NCI-H1092 treated with DMSO at 0.1 percent for 48 hours (cell line): Measurements from ENCODE around the gene CDK5R2.
A peak's percentile ranks its signal among the peaks of the same experiment; 100 is the strongest.

Source experiments
- DNase-seq: peaks from one replicate; lab custom pipeline; 2025; lab: John Stamatoyannopoulos, UW

The CDK5R2 gene

DNA sequence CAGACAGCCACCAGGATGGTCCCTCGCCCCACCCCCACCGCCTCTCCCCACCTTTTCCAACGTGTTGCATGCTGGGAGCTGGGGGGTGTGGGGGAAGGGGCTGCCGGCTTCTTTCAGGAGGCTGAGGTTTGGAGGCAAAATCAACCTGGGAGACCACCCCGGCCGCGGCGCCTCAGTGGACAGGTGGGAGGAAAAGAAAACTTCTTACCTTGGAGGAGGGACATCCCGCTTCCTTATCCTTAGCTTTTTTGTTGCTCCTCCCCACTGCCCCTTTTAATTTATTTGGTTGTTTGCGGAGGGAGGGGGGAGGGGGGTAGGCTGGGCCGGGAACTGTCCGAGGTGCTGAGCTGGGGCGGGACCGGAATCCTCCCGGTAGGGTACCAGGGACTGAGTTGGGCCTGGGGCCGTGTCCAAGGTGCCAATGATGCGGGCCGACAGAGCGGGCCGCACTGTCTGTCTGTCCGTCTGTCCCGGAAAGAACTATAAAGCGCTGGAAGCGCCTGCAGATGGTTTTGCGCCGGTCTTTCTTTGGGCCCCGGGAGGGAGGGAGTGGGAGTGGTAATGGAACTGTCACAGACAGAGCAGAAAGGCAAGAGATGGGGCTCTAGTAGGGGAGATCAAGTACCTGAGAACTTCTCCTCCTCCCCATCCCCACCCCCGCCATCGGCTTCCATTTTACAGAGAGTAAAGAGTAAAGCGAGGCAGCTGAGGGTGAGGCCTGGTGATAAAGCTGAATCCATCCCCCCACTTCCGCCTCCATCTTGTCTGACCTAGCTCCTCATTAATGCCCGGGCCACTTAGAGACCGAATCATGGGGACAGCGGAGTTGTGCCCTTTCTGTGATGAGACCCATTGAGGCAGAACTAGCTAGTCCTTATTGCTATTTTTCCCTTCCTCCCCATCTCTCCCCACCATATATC is 2.4 kb downstream of the CDK5R2 start:
- DNase-seq: peak; percentile 46

DNA sequence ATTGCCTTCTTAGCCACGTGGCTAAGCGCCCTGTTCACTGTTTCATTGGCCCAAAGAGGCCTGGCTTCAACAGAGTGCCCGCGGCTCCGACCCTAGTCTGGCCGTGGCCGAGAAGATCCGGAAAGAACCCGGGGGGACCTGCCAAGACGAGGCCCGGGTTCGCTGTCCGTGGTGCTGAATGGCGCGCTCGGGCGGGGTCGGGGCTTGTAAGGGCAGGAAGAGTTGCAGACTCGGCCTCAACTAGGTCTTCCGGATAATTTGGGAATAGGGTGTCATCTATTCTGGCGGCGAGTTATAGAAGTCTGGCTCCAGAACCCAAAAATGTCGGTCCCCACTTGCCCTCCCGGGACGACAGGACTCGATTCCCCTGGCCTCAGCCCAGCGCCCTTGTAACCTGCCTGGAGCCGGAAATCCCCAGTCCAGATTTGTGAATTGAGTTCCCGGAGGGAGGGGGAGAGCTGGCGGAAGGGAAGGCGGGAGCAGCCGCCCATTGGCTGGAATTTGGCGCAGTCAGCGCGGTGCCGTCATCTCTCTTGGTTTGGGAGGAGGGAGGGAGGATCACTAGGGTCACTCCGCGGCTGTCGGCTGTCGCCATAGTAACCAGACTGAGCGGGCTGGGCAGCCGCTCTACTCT is 3.5 kb downstream of the CDK5R2 start:
- peak; percentile 94 for DNase-seq

DNA sequence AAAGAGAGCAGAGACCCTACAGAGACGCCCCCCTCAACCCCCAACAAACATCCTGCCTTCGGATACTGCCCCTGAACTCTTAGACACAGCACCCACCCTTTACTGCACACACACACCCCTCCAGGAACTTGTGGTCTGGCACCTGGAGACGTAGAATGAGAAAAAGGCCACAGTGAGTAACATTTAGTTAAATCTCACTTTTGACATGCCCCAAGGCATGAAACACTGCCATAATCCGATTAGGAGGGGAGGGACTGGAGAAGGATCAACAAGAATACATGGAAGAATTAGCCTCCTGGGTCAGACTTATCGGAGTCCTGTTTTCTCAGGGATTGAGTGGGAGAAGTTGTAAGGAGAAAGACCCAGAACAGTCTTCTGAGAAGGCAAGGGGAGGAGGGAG is 4.1 kb downstream of the CDK5R2 start:
- no peak for DNase-seq

DNA sequence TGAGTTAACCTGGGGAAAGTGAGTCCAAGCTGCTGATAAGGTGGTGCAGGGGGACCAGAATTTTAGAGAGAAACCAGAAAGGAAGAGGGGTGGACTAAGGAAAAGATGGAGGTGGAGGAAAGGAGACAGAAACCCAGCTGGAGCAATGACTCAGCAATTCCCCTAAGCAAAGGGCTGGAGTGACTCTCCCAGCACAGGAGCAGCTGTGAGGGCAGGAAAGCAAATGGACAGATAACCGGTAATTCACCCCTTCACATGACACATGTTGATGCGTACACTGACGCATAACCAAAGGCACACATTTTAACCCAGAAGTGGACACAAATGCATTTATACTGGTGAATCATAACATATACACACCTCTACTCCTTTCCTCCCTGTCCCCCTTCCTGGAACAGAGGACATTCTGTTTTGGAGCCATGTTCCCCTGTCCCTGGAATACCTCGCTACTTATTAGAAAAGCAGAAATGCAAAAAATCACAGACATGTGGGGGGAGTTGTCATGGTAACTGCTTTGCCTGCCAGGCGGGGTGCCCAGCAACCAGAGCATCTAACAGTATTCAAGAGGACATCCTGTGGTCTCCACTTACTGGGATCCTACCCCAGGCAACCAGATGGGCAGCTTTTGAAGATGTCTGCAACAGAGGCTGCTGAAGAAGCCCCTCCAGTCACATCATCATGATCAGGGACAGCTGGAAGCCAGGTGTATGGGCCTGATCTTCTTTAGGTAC is 4.7 kb downstream of the CDK5R2 start:
- peak; percentile 36 for DNase-seq

DNA sequence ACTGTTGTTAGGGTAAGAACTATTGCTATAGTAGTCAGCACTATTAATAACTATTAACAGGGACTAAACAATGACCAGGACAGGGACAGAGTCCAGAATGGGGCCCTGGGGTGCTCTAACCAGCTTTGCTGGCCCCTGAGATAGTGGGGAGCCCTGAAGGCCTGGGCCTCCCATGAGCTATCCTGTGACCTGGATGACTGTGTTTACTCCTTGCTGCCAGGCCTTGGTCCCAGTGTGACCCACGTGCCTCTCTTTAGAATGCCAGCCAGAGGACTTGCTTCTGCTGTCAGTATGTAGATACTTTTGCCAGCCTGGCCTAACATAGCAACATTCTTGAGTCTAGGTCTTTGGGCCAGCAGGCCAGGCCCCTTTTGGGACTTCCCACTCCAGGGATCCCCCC is 11.4 kb downstream of the CDK5R2 start:
- no peak for DNase-seq

DNA sequence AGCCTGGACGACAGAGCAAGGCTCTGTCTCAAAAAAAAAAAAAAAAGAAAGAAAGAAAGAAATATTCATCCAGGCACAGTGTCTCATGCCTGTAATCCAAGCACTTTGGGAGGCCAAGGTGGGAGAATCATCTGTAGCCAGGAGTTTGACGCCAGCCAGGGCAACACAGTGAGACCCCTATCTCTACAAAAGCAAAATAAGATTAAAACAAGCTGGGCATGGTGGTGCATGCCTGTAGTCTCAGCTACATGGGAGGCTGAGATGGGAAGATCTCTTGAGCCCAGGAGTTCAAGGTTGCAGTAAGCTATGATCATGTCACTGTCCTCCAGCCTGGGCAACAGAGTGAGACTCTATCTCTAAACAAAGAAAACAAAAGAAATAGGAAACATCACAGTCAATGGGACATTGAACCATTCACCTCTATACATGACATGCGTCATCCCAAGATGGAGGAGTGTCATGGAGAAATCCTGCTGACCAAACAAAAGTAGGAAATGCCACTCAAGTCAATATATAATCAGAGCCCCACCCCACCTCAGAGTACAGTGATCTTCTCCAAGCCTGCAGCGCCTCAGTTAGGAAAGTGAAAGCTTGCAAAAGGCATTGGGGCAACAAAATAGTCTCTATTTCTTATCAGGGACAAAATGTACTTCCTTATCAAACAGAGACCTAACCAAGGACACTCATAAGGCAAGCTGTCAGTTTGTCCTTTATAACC is 15.8 kb downstream of the CDK5R2 start:
- no peak for DNase-seq

DNA sequence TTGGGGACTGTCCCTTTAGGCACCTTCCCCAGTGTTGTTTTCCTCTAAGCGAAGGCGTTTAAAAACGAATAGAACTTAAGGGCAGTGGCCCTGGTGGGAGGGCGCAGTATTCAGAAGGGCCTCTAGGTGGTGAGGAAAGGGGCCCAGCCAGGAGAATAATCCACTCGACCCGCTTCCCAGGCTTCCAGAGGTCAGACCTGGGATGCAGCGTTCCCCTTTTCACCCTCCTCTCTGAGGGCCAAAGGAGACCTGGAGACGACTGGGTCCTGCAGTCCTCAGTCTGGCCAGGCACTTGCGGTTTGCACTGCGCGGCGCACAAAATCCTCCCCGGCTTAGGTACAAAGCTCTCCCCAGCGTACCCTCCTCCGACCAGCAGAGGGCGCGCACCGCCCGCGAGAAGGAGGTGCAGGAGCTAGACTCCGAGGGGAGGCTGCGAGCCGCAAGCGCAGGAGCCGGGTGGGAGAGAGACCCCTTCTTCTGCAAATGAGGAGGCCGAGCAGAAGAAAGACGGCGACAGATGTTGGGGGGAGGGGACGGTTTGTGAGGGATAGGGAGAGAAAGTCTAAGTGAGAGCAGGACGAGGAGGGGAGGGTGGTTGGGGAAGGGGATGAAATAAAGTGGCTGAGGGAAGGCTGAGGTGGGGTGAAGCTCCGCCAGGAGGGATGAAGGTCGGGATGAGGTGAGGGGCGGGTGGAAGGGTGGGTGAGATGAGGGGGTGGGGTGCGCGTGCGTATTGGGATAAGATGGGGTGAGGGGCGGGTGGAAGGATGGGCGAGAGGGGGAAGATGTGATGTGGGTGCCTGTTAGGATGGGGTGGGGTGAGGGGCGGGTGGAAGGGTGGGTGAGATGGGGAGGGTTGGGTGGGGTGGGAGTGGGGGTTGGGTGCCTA is 20.6 kb downstream of the CDK5R2 start:
- peak; percentile 74 for DNase-seq

DNA sequence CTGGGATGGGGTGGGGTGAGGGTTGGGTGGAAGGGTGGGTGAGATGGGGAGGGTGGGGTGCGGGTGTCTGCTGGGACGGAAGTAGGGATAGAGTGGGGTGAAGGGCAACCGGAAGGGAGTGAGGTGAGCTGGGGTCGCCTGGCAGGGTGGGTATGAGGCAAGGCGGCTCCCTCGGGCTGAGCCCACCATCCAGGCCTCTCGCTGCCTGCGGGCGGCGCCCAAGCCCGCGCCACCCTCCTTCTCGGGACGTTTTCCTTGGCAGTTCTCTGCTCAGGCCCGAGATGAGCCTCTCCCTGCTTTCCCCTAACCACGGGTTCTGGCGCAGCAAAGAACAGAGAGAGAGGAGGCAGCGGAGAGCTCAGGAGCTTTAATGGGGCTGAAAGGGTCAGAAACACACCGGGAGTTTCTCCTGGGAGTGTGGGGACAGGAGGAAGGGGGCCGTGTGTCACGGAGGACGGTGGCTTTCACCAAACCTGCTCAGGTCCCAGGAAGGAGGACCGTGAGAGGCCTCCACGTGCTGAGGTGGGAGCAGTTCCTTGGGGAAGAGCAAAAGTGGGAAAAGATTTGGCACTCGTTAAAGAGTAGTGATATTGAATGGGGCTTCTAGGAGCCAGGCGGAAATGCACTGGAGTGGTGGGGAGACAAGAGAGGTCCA is 21.4 kb downstream of the CDK5R2 start:
- DNase-seq: no peak

DNA sequence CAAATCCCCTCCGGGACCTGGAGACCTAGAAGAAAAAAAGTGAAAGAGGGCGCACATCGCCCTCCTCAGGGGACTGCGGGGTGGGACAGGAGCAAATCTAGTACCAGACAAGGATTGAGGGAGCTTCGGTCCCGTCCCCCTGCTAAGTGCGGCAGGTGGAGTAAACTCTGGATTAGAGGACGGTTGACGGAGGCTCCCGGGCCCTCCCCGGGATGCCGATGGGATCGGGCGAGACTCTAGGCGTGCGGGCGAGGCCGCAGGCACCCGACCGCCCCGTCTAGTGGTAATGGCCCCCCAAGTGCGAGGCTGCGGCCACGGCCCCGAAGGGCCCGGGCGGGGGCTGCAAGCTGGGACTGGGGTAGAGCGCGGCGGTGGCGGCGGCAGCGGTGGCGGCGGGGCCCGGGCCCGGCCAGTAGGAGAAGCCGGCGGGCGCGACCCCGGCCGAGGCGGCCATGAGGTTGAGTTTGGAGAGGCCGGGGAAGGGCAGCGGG is 22.0 kb downstream of the CDK5R2 start:
- DNase-seq: no peak

DNA sequence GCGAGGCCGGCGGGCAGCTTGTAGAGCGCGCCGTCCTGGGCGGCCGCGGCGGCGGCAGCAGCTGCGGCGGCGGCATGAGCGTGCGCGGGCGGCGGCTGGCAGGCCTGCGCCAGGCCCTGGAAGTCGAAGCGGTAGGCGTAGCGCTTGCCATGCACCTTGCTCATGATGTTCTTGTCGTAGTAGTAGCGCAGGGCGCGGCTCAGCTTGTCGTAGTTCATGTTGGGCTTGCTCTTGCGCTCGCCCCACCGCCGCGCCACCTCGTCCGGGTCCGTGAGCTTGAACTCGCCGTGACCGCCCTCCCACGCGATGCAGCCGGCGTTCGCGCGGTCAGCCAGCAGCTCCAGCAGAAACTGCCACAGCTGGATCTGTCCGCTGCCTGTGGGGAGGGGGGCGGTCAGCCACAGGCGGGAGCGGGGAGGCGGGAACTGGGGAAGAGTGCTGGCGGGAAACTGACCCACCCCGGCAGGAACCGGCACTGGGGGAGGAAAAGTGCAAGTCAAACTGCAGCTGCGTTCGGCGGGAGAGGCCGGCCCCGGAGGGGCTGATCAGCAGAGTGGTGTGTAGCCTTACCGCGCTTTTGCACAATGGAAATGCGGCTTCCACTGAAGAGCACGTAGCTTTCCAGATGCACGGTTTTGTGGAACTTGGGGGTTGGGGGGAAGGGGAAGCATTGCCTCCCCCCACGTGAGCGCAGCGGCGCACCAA is 22.6 kb downstream of the CDK5R2 start:
- DNase-seq: peak; percentile 20

DNA sequence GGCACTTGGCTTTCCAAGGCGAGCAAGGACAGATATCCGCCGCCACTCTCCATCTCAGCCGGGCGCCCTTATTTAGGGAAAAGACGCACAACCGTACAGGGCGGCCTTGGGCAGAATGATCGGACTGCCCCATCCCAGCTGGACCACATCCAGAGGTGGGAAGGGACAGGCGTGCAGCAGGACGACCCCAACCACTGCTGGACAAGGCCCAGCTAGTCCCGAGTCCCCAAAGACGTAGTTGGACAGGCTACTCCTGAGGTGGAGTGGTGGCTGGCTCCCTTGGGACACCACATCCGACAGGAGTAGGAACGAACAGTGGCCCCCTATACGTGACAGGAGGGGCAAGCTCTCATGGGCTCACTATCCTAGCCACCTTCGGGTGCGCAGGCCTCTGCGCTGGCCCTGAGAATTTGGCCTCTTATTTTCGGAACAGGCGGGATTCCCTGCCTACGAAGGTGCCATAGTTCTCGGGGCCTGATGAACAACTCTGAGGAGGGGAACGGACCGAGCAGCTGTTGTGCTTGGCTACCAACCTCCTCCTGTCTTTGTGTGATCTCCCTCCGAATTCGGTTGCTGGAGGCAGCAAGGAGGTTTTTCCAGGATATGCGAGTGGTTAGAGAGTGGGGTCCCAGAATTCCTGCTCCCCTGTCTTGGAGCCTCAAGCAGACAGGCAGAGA is 23.3 kb downstream of the CDK5R2 start:
- no peak for DNase-seq

DNA sequence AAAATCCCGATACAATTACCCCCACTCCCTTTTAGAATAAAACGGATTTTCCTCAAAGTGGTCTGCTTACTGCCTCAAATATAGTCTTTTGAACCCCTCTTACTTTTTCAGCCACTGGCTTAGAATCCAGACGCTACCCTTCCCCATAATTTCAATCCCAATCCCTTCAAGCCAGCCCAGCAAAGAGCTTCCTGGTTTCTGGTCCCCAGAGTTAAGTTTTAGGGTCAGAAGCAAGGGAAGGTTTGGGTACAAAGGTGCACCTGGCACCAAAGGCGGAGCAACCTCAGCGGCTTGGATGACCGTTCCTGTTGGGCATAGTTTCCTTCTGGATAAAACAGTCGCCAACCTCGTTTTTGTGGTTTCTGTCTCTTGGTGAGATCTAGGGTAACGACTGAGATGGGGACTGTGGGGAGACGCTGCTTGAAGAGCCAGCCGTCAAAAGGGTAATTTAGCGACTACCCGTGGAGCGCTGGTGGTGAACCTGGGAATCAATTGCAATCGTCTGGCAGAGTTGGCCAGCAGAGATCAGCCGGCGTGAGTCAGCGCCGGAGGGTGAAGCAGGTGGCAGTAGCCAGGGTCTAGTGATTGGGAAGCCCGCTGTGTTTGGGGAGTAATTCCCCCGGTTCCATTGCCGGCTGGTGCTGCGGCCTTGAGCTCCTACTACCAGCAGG is 23.9 kb downstream of the CDK5R2 start:
- DNase-seq: no peak

DNA sequence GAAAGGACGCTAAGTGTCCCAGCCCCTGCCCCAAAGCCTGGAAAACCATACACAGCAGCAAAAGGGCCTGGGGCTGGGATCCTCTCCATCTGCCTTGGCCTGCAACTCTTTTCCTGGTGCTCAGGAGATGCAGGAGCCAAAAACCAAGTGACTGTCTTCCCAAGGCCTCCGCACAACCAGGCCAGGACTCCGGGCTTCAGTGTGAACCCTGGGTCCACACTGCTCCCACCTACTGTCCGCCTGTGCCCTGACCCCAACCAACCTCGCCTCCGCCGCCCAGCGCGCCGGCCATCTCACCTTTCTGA is 24.4 kb downstream of the CDK5R2 start:
- DNase-seq: no peak

DNA sequence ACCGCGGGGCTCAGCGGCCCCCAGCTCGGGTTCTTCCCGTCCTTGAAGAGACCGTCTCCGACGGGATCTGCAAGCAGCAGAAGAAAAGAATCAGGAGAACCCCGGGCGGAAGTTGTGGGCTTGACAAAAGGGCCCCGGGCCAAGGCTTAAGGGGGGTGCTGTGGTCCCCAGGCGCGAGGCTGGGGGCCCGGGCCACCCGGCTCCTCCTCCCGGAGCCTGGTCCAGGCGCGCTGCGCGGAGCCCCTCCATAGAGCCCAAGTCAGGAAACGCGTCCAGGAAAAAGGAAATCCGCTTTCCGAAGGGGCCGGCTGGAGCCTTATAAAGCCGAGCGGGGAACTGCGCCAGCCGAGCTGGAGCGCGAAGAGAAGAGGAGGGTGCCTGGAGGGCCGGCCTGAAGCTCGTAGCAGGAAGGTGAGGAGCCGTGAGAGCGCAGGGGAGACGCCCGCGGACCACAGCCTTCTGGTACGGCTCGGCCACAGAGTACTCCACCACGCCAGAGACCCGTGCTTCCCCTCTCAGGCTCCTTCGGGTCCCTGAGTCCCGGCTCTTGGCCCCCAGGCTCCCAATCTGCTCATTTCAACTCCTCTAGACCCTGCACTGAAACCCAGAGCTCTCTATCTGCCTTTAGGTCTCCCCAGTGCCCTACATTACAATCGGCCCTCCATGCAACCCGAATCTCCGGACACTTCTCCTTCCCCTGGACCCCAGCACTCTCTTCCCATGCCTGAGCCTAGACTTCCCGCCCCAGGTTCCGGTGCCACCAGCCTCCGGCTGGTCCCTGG is 25.0 kb downstream of the CDK5R2 start:
- peak; percentile 18 for DNase-seq

DNA sequence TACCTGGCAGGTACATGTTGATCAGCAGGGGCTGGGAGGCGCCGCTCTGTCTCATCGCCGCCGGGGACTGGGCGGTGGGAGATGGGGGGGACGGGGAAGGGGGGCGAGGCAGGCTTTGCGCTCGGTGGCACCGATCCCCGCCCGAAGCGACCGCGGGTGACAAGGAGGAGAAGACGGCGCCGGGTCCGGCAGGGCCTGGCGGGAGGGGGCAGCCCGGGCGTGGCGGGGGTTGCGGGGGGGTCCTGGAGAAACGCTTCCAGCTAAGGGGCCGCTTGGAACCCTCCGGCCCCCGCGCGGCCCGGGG is 25.5 kb downstream of the CDK5R2 start, which contains the start of gene FEV:
FEV (minus strand) TSS at position 164 of the 304 bp plus-strand sequence; CDS start at position 55, 109 bp downstream.
- no peak for DNase-seq

DNA sequence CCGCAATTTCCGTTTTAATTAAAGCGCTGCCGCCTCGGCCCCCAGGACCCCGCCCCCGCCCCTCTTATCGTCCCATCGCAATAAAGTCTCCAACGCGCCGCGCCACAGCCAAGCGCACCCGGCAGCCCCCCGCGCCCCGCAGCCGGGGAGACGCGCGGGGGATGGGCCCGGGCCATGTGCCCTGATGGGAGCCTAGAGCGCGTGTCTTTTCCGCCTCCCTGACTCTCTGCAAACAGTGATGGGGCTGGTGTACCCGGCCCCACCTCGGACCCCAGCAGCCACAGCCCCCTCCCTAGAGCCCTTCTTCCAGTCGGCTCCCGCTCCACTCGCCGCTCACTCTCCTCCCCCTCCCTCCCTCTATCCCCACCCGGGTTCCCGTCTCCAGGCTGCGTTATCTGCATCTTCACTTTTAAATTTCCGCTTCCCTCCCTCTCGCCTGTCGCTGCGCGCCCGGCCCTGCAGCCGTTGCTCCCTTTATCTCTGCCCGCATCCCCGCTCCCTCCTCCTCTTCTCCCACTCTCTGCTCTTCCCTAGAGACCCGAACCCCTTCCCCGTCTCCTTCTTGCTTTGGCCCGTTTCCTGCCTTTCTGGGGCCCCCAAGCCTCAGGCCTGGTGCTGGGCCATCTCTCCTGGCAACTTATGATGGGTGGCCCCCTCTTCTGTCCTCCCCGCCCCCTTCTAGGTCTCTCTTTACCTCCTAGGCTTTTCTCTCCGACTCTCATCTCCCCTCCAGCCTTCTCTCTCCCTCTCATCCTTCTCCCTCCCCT is 26.0 kb downstream of the CDK5R2 start:
- DNase-seq: no peak

DNA sequence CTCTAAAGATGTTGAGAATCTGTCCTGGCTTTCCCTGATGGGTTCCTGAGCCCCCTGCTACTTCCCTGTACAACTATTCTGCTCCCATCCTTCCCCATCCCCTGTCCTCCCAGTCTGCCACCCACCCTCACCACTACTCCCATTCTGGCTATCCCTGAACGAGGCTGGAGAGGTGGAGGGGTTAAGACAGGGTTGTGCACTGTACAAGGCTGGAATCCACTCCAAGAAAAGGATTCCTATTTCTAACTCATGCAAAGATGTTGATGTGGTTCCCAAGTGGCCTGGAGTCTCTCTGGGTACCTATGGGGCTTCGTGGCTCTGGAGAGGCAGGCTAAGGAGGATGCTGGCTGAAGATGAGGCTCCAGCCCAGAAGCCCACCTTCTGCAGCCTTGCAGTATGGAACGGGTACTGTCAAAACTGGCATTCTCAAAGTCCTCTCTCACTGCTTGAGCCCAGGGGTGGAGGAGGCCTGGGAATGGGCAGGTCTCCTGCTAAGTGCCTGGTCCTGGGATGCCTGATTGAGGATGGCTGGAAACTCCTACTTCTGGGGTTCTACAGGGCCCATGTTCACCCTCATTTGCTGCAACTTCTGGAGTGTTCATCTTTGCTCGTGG is 26.8 kb downstream of the CDK5R2 start:
- no peak for DNase-seq
